IPS-20b (cell line): ENCODE data around the gene PAM.
A peak's percentile ranks its signal among the peaks of the same experiment; 100 is the strongest.

Experiments used
- H3K27ac ChIP-seq: one replicate; pipeline ENCODE4 v1.5.1; 2013; ENCODE audit warnings: low read length
- H3K27me3 ChIP-seq: 2 replicates; pipeline ENCODE4 v1.6.1; 2013; ENCODE audit warnings: mild to moderate bottlenecking, low read length, inconsistent platforms; ENCODE audit not compliant: insufficient read depth
- H3K36me3 ChIP-seq: 2 replicates; pipeline ENCODE4 v1.6.1; 2013; ENCODE audit warnings: low read depth, mild to moderate bottlenecking, inconsistent platforms, low read length, moderate library complexity; ENCODE audit not compliant: insufficient read depth
- H3K4me1 ChIP-seq: 2 replicates; pipeline ENCODE4 v1.6.1; 2013; ENCODE audit warnings: mild to moderate bottlenecking, control low read depth, inconsistent platforms, low read length, moderate library complexity; ENCODE audit not compliant: insufficient read depth
- H3K4me3 ChIP-seq: 2 replicates; pipeline ENCODE4 v1.5.1; 2013; ENCODE audit warnings: mild to moderate bottlenecking, low read length, inconsistent platforms
- H3K9ac ChIP-seq: 2 replicates; pipeline ENCODE4 v1.6.1; 2013; ENCODE audit warnings: low read depth, mild to moderate bottlenecking, inconsistent platforms, low read length, moderate library complexity
- H3K9me3 ChIP-seq: 2 replicates; pipeline ENCODE4 v1.6.1; 2013; ENCODE audit warnings: mild to moderate bottlenecking, low read depth, low read length, inconsistent platforms; ENCODE audit not compliant: insufficient read depth

Gene PAM

DNA sequence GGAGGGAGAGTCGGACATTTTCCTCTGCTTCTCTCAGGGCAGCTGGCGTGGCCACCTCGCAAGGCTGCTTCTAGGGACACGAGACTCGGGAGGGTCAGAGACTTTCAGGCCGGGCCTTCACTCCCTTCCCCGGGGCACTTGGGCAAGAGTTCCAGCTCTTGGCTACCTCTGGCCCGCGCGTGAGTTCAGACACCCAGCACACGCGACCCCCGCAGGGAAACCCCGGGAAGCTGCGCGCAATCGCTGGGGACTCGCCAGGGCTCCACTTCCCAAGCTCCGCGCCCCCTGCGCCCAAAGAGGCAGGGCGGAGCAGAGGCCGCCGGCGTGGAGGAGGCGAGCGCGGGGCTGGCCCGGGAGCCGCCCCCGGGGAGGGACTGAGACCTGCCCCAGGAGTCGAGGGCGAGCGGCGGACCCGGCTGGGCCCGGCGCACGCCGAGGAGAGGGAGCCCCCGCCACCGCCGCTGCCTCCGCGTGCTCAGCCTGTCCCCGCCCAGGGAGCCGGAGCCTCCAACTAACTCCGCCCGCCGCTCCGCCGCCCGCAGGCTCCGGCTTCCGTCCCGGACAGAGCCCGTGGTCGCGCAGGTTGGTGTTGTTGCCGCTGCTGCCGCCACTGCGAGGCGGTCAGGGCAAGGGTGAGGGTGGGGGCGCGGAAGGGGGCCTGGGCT, at the start of gene PAM:
Gene PAM, plus strand, starts transcription at position 539 of the 665 bp plus-strand sequence. CDS start 110,891 bp downstream, outside the sequence.
- peaks cover 35% of the 10 kb centered on the region for H3K27me3 ChIP-seq
- H3K4me1 ChIP-seq = peaks cover 12% of the 10 kb centered on the region
- H3K9me3 ChIP-seq = no peaks in the 10 kb centered on the region
- no peaks in the 10 kb centered on the region for H3K36me3 ChIP-seq
- H3K27ac ChIP-seq = no peak within 1 kb of the TSS
- H3K9ac ChIP-seq = peak within 1 kb of the TSS; percentile 88
- peak within 1 kb of the TSS; percentile 98 for H3K4me3 ChIP-seq

DNA sequence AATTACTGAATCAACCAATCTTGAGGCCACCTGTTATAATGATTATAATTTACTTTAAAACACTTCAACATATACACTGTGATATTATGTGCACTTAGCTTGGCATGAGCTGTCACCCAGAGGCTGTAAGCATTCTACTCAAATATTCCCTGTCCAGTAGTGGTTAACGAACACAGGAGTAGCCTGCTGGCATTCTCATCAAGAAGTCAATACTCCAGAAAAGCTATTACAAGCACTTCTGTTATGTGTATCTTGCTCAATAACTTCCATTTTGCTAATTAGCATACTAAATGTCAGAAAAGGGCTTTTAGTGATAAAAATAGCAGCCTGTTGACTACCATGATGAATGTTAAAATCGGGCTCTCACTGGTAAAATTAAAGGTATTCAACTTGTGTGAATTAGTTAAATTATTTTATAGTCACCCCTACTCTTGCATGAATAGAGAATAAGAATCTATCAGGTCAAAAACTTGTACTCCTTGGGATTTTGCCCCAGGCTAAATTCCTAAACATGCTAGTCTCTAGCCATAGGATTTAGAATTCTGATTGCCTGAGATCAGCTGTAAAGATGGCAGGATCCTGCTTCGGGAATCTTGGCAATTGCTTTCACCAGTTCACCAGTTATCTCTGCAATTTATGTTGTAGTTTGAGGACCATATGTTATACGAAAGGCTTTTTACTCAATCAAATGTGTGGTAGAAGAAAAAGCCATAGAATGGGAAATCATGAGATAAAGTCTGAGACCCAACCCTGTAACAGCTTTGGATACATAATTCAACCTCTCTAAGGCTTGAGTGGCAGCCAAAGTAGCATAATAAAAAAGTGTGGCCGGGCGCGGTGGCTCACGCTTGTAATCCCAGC, 43.4 kb upstream of the PAM start:
- Histone ChIP-seq H3K9me3 (no peaks in the 10 kb centered on the region), H3K36me3 (no peaks in the 10 kb centered on the region), H3K4me3 (no peak overlapping the region), H3K27ac (no peak overlapping the region), H3K4me1 (no peaks in the 10 kb centered on the region), H3K9ac (no peak overlapping the region), H3K27me3 (no peaks in the 10 kb centered on the region)

DNA sequence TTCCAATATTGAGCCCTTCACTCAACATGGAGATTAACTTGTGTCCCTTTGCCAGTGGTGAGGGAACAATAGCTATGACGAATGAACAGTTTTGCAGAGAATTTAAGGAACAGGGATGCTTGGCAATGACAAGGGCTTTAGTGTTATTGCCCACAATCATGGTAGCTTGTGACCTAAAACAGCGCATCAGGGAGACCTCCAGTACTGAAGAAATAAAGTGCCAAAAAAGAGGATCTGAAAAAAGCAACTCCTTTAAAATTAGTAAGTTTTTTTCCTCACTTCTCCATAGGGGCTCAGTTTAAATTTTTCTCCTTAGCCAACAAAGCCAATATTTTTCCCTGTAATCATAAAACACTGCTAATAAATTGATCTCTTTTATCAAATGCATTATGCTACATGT, 41.8 kb upstream of the PAM start:
- H3K4me1 ChIP-seq = no peaks in the 10 kb centered on the region
- no peak overlapping the region for H3K4me3 ChIP-seq
- H3K27me3 ChIP-seq = no peaks in the 10 kb centered on the region
- H3K9me3 ChIP-seq = no peaks in the 10 kb centered on the region
- no peak overlapping the region for H3K27ac ChIP-seq
- no peaks in the 10 kb centered on the region for H3K36me3 ChIP-seq
- no peak overlapping the region for H3K9ac ChIP-seq

DNA sequence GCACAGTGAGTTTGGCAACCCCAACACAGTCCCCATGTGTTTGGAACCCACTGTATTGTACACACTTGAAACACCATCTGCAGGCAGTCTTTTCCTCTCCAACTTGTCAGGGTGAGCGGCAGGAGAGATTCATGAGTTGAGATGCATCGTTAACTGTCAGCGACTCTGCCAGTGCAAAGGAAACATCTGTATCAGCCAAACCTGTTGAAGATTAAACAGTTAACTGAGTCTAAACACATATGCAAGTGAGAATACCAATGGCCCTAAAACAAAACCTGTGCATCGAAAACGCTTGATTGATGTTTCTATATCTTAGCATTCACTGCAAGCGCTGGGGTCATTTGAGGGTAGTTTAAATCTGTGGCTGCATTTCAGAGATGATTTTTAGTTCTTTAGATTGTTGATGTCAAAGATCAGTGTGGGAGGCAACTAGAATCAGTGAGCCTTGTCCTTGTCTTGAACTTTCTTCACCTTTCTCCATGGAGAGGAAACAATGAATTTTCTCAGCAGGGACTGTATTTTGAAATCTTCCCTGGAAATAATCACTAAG, 41.3 kb upstream of the PAM start:
- H3K4me1 ChIP-seq = no peaks in the 10 kb centered on the region
- H3K27me3 ChIP-seq = no peaks in the 10 kb centered on the region
- no peak overlapping the region for H3K27ac ChIP-seq
- H3K9ac ChIP-seq = no peak overlapping the region
- H3K4me3 ChIP-seq = no peak overlapping the region
- H3K36me3 ChIP-seq = no peaks in the 10 kb centered on the region
- H3K9me3 ChIP-seq = no peaks in the 10 kb centered on the region

DNA sequence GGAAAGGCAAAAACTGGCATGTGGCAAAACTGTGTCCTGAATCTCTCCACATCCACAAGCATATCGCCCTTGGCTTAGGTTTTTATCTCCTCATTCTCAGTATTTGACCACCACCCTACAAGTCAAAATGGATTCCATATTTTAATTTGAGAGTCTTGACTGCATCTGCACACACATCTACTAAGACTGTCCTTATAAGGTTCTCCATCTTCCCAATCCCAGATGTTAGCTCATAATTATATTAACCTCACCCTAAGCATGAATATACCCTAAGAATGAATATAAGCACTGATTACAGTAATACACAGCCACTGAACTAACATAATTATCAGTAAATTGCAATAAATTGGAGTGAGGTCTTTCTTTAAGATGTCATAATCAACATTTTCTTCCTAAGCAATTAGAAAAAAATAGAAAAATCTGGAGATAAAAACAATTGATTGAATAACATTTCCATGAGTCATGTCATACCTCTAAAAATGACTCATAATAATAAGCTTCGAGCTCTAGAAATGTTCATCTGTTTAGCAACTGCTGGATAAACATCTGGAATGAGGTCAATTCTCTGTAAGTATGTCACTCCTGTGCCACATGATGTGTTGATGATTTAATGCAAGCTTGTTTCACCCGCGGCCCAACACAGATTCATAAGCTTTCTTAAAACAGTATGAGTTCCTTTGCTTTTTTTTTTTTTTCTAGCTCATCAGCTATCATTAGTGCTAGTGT, 39.9 kb upstream of the PAM start:
- Histone ChIP-seq H3K4me1 (no peaks in the 10 kb centered on the region), H3K9ac (no peak overlapping the region), H3K9me3 (no peaks in the 10 kb centered on the region), H3K27ac (no peak overlapping the region), H3K36me3 (no peaks in the 10 kb centered on the region), H3K4me3 (no peak overlapping the region), H3K27me3 (no peaks in the 10 kb centered on the region)

DNA sequence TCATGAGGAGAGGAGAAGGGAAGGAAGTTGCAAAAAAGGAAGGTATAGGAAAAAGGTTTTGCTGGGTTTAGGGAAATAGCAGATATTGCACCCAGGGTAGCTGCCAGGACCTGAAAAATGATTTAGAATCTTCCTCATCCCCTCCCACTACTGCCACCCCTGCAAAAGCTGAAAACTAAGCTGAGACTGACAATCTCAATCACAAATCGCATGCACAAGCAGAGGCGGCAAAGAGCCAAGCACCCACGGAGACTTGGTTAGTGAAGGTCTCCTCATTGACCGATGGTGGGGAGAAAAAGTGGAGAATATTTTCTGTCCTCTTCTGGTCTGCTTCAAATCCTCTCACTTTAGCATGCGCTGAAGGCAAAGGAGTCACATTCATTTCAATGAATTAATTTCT, 39.1 kb upstream of the PAM start:
- Histone ChIP-seq H3K4me3 (no peak overlapping the region), H3K9me3 (no peaks in the 10 kb centered on the region), H3K9ac (no peak overlapping the region), H3K27ac (no peak overlapping the region), H3K4me1 (no peaks in the 10 kb centered on the region), H3K27me3 (no peaks in the 10 kb centered on the region), H3K36me3 (no peaks in the 10 kb centered on the region)

DNA sequence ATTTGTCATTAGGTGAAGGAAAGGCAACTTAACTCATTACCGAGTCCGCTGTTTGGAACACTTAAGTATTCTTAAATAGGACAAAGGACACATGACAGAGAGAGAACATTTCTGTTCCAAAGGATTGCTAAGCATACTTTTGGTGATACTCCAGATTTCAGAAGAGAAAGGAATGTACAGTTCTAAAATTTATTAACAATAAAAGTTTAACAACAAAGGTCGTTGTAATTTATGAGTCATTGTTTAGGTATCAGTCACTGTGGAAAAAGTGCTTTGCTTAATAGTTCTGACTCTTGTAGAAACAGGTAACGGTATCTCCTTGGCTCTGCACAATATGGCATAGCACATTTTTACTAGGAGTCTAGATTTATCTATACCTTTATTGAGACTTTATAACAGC, 36.3 kb upstream of the PAM start:
- Histone ChIP-seq H3K9me3 (no peaks in the 10 kb centered on the region), H3K36me3 (no peaks in the 10 kb centered on the region), H3K4me3 (no peak overlapping the region), H3K27ac (no peak overlapping the region), H3K27me3 (no peaks in the 10 kb centered on the region), H3K4me1 (no peaks in the 10 kb centered on the region), H3K9ac (no peak overlapping the region)

DNA sequence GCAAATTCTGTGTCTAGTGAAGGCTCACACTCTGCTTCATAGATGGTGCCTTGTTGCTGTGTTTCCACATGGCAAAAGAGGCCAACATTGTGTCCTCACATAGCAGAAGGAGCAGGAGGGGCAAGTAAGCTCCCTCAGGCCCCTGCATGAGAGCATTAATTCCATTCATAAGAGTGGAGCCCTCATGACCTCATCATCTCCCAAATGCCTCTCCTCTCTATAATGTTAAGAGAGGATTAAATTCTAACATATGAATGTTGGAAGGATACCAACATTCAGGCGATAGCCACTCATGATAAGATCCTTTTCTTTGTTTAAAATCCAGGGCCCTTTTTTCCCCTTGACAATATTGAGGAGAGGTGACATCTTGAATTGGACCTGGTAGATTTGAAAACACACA, 35.2 kb upstream of the PAM start:
- H3K4me1 ChIP-seq = no peaks in the 10 kb centered on the region

DNA sequence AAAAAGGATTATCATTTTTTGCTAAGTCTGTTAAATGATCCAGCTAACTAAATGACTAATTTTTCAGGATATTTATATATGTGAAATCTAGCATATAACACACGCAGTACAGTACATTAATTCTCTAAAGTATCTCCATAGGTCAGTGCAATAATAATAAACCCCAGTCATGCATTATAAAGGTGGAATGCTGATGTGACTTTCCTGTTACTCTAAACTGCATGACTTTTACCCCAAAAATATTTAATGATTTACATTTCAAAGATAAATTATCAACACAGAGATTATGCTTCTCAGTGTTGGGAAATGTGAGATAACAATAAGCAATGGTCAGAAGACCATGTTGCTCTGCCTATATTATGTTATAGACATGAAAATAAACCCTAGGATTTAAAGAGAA, 34.1 kb upstream of the PAM start:
- Histone ChIP-seq H3K4me3 (no peak overlapping the region), H3K4me1 (peaks cover 2% of the 10 kb centered on the region; the same call in 1 of the 2 replicates), H3K27me3 (no peaks in the 10 kb centered on the region), H3K36me3 (no peaks in the 10 kb centered on the region), H3K27ac (no peak overlapping the region), H3K9me3 (no peaks in the 10 kb centered on the region), H3K9ac (no peak overlapping the region)

More for the DNA sequence above, 35.2 kb upstream of the PAM start:
- no peaks in the 10 kb centered on the region for H3K36me3 ChIP-seq
- no peaks in the 10 kb centered on the region for H3K9me3 ChIP-seq
- no peaks in the 10 kb centered on the region for H3K27me3 ChIP-seq
- no peak overlapping the region for H3K4me3 ChIP-seq
- H3K27ac ChIP-seq = no peak overlapping the region
- no peak overlapping the region for H3K9ac ChIP-seq

DNA sequence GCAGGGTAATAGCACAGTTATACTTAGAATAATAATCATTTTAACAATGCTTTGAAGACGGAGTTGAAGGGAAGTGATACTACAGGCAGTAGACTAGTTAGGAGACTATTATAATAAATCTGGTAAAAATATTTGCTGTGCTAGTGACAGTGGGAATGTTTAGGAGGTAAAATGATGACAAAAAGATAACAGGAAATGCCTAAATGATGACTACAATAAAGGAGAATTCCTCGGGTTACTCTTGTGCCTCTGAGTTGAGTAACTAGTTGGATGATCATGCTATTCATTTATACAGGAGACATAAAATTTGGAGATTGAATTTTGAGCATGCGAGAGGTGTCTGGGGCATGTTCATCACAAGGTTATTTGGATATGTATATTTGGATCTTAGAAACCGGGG, 32.2 kb upstream of the PAM start:
- no peak overlapping the region for H3K9ac ChIP-seq
- no peak overlapping the region for H3K27ac ChIP-seq

DNA sequence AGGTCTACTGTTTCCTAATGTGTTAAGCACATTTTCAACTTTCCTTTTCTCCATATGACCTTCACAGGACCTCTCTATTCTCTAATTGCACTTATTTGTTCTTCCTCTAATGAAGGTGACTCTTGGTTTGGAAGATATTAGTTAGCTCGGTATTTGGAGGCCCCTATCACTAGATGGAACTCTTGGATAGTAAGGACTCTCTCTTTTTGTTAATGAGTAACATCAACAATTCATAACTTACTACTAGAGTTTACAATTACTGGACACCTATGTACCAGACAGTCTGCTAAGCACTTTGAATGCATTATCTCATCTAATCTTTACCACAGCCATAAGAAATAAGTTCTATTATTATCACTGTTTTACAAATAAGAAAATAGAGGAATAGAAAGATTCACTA, 23.4 kb upstream of the PAM start:
- no peaks in the 10 kb centered on the region for H3K9me3 ChIP-seq
- H3K4me3 ChIP-seq = no peak overlapping the region
- H3K9ac ChIP-seq = no peak overlapping the region
- no peaks in the 10 kb centered on the region for H3K27me3 ChIP-seq
- H3K4me1 ChIP-seq = no peaks in the 10 kb centered on the region
- H3K27ac ChIP-seq = no peak overlapping the region
- no peaks in the 10 kb centered on the region for H3K36me3 ChIP-seq

More for the DNA sequence above, 32.2 kb upstream of the PAM start:
- no peaks in the 10 kb centered on the region for H3K36me3 ChIP-seq
- H3K27me3 ChIP-seq = no peaks in the 10 kb centered on the region
- H3K4me3 ChIP-seq = no peak overlapping the region
- H3K4me1 ChIP-seq = peaks cover 2% of the 10 kb centered on the region; the same call in 1 of the 2 replicates
- no peaks in the 10 kb centered on the region for H3K9me3 ChIP-seq
